Endothelial cell (in vitro differentiated cells): ENCODE data around the gene TMBIM1. TPM values are rescaled to one million over a fixed set of nuclear protein-coding genes. Genes with fewer than 3 reads are reported as not detected.

Experiments used
- DNase-seq: peaks from one replicate; pipeline ENCODE4 v3.0.0; 2021; ENCODE audit warnings: low spot score
- H3K27ac Mint-ChIP-seq: one replicate; pipeline ENCODE4 v1.8.0; 2021; ENCODE audit warnings: mixed read lengths, inconsistent platforms; ENCODE audit not compliant: unreplicated experiment
- H3K27me3 Mint-ChIP-seq: one replicate; pipeline ENCODE4 v1.8.0; 2021; ENCODE audit warnings: mild to moderate bottlenecking, moderate library complexity, mixed read lengths, inconsistent platforms; ENCODE audit not compliant: unreplicated experiment
- H3K36me3 Mint-ChIP-seq: one replicate; pipeline ENCODE4 v1.8.0; 2021; ENCODE audit warnings: mild to moderate bottlenecking, low read depth, mixed read lengths, inconsistent platforms; ENCODE audit not compliant: unreplicated experiment
- H3K4me1 Mint-ChIP-seq: one replicate; pipeline ENCODE4 v1.8.0; 2021; ENCODE audit warnings: mild to moderate bottlenecking, mixed read lengths, inconsistent platforms; ENCODE audit not compliant: unreplicated experiment
- H3K4me3 Mint-ChIP-seq: one replicate; pipeline ENCODE4 v1.8.0; 2021; ENCODE audit warnings: mild to moderate bottlenecking, mixed read lengths, inconsistent platforms; ENCODE audit not compliant: unreplicated experiment
- H3K9me3 Mint-ChIP-seq: one replicate; pipeline ENCODE4 v1.8.0; 2021; ENCODE audit warnings: mixed read lengths, inconsistent platforms; ENCODE audit not compliant: unreplicated experiment
- CTCF ChIP-seq: fragments of 200-600 bp; sonication (generic); IDR thresholded peaks from one replicate; pipeline ENCODE4 v1.5.0; 2021; ENCODE audit warnings: antibody characterized with exemption; ENCODE audit not compliant: unreplicated experiment
- total RNA-seq: library from RNA; stranded (reverse); fragmentation: NEBNext Ultra II Directional; extraction: Animal tissue kit (Norgen Biotek cat#: 25700); gene quantifications from one replicate; pipeline ENCODE4 v1.2.1, GENCODE V29; 2021; ENCODE audit not compliant: unreplicated experiment

Gene TMBIM1
- total RNA-seq, 1 donor from 2014 or later = 78.5 TPM

DNA sequence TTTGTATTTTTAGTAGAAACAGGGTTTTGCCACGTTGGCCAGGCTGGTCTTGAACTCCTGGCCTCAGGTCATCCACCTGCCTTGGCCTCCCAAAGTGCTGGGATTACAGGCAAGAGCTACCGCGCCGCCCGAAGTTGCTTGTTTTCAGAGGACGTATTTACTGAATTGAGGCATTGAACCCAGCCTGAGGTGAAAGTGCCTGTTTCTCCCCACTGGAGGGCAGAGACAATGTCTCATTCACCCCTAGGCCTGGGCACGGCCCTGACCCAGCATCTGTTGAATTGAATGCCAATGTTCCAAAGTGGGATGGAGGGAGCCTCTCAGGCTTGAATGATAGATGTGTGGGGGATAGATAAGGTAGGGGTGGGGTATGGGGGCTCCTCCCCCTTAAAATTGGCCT is 4.5 kb upstream of the TMBIM1 start:
- Mint-ChIP-seq H3K27me3 (peaks cover 4% of the 10 kb centered on the region), H3K9me3 (no peaks in the 10 kb centered on the region), H3K4me1 (peaks cover 6% of the 10 kb centered on the region), H3K27ac (no peak overlapping the region), H3K36me3 (peaks cover 3% of the 10 kb centered on the region), H3K4me3 (no peak overlapping the region)
- no peak for DNase-seq
- no peak for TF ChIP-seq CTCF

DNA sequence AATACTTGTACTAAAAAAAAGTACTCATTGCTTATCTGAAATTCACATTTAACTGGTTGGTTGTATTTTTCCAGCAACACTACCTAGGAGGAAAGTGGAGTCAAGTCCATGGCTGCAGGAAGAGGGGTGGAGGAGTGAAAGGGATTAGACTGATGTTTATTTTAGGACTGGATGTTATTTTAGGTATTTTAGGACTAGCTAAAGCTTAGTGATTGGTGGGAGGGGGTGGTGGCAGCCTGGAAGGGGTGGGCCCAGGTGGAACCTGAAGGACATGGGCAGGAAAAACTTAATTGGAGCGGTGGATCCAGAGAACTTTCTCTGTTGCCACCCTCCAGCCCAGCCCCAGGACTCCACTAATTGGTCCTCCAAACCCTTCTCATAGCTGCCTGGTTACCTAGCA is 3.9 kb upstream of the TMBIM1 start:
- peaks cover 3% of the 10 kb centered on the region for H3K36me3 Mint-ChIP-seq
- H3K9me3 Mint-ChIP-seq = no peaks in the 10 kb centered on the region
- TF ChIP-seq CTCF = no peak
- H3K27me3 Mint-ChIP-seq = peaks cover 4% of the 10 kb centered on the region
- peaks cover 12% of the 10 kb centered on the region for H3K4me1 Mint-ChIP-seq
- H3K27ac Mint-ChIP-seq = no peak overlapping the region
- H3K4me3 Mint-ChIP-seq = no peak overlapping the region
- no peak for DNase-seq

DNA sequence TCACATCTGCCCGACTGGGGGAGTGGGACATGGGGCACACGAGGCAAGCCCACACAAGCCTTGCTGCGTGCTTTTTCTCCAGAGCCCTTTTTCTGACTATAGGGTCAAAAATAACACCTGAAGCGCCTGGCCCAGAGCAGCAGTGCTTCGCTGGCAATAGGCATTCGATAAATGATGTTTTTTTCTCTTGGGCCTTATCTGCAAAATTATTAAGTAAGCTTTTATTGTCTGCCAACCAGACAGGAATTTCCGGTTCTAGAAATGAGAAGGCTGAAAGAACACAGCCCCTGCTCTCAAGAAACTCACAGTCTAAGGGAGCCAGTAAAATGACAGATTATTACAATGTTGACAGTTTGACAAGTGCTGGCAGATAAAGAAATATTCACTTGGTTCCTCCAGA is 2.7 kb upstream of the TMBIM1 start:
- H3K27me3 Mint-ChIP-seq = peaks cover 6% of the 10 kb centered on the region

DNA sequence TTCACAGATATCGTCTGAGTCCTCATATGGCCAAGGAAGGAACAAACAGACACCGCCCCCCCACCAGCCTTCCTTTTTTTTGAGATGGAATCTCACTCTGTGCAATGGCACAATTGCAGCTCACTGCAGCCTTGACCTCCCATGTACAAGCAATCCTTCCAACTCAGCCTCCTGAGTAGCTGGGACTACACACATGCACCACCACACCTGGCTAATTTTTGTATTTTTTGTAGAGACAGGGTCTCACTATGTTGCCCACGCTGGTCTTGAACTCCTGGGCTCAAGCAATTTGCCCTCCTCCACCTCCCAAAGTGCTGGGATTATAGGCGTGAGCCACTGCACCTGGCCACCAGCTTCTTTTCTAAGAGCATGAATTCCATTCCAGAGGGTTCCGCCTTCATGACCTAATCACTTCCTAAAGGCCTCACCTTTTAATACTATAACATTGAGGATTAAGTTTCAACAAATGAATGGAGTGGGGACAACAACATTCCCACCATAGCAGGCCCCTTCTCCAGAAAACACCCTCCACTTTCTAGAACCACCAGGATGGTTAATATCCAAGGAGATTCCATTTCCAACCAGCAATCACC is 2.2 kb upstream of the TMBIM1 start:
- Mint-ChIP-seq H3K27ac (no peak overlapping the region), H3K27me3 (peaks cover 6% of the 10 kb centered on the region), H3K9me3 (no peaks in the 10 kb centered on the region), H3K4me3 (no peak overlapping the region), H3K36me3 (peaks cover 10% of the 10 kb centered on the region), H3K4me1 (peaks cover 29% of the 10 kb centered on the region)
- no peak for TF ChIP-seq CTCF
- DNase-seq = no peak

More for the DNA sequence above, 2.7 kb upstream of the TMBIM1 start:
- Mint-ChIP-seq H3K36me3 (peaks cover 8% of the 10 kb centered on the region), H3K4me3 (no peak overlapping the region), H3K27ac (no peak overlapping the region), H3K9me3 (no peaks in the 10 kb centered on the region), H3K4me1 (peaks cover 24% of the 10 kb centered on the region)
- DNase-seq = no peak
- TF ChIP-seq CTCF = no peak

DNA sequence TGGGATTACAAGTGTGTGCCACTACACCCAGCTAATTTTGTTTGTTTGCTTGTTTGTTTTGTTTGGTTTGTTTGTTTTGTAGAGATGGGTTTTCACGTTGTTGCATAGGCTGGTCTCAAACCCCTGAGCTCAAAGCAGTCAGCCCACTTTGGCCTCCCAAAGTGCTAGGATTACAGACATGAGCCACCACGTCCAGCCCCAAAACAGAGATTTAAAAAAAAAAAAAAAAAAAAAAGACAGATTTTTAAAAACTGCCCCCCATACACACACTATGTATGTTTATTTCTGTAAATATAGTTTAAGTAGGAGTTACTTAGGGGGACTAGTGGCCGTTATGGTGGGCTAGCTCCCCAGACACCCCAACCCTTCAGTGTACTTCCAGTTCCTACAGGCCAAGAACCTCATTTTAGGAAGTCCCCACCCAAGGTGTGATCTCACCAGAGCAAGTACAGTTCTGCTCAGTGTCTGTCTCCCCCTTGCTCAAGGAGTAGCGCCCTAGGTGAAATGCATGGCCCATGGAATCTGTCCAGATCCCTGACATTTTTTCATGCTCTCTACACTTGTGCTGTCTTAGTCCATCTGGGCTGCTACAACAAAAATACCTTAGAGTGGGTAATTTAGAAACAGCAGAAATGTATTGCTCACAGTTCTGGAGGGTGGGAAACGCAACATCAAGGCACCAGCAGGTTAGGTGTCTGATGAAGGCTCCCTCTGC is 1.6 kb upstream of the TMBIM1 start:
- peaks cover 6% of the 10 kb centered on the region for H3K27me3 Mint-ChIP-seq

More for the DNA sequence above, 1.6 kb upstream of the TMBIM1 start:
- no peak overlapping the region for H3K4me3 Mint-ChIP-seq
- peaks cover 10% of the 10 kb centered on the region for H3K36me3 Mint-ChIP-seq
- H3K27ac Mint-ChIP-seq = no peak overlapping the region
- no peak for TF ChIP-seq CTCF
- no peaks in the 10 kb centered on the region for H3K9me3 Mint-ChIP-seq
- H3K4me1 Mint-ChIP-seq = peaks cover 33% of the 10 kb centered on the region
- DNase-seq = no peak
